ENCODE measurements around the gene GSAP.

Gene GSAP

DNA sequence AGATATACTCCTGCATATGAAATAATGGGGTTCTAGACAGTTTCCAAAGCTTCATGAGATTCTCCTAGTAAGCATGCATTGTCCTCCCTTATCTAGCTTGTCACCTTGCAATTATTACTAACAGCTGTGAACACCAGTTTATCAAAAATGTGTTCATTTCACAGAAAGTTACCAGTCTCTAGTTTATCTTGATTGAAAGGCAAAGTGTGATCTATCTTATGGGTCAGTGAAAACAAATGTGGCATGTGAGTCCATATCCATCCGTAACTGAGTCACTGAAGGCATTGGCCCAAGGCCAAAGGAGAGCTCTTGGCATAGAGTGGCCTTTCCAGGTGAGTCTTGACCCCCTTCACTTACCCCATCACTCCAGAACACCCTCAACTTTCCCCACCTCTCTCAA lies 53.2 kb downstream of the GSAP start:
- no peak overlapping the region for H3K4me3 ChIP-seq (ENCODE audit: low read depth, low read length)
- TF ChIP-seq, protein P1, sequence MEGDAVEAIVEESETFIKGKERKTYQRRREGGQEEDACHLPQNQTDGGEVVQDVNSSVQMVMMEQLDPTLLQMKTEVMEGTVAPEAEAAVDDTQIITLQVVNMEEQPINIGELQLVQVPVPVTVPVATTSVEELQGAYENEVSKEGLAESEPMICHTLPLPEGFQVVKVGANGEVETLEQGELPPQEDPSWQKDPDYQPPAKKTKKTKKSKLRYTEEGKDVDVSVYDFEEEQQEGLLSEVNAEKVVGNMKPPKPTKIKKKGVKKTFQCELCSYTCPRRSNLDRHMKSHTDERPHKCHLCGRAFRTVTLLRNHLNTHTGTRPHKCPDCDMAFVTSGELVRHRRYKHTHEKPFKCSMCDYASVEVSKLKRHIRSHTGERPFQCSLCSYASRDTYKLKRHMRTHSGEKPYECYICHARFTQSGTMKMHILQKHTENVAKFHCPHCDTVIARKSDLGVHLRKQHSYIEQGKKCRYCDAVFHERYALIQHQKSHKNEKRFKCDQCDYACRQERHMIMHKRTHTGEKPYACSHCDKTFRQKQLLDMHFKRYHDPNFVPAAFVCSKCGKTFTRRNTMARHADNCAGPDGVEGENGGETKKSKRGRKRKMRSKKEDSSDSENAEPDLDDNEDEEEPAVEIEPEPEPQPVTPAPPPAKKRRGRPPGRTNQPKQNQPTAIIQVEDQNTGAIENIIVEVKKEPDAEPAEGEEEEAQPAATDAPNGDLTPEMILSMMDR (IDR thresholded peaks at IDR 0.05; ENCODE audit: low read depth, low read length), result no peak

DNA sequence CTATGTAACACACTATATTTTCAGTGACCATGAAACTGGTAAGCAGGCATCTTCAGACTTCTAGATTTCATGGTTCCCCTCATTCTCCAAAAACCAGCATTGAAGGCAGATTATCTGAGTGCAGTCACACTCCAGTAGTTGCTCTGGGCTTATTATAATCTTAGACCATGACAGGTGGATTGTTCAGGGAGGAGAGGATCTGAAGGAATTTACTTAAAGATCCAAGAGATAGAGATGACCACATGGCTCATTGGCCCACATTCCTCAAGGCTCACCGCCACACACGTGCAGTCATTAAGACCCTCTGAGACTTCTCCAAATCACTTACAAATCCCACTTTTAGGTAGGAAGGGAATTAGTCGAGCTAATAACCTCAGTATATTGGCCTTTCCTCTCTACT lies 55.2 kb downstream of the GSAP start:
- H3K4me3 ChIP-seq (ENCODE audit: low read depth, low read length), result no peak overlapping the region
- TF ChIP-seq, protein P1 (IDR thresholded peaks at IDR 0.05; ENCODE audit: low read depth, low read length), result no peak

DNA sequence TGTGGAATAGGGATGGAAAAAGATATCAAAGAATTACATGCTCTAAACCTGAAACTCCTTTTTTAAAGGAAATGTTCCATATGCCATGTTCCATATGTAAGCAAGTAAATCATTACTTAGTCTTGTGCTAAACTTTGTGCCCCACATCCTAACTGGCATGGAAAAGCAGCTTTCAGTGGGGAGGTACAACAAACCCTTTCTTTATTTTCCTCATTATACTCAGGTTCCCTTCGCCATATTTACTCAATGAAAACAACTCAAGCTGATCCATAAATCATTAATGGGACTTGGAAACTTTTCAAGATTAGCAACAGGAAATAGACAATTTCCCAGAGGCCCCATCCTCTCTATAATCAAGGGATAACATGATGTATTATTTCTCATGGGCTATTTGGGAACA lies 56.0 kb downstream of the GSAP start:
- no peak overlapping the region for H3K4me3 ChIP-seq (ENCODE audit: low read depth, low read length)
- TF ChIP-seq, protein P1 (IDR thresholded peaks at IDR 0.05; ENCODE audit: low read depth, low read length), result no peak

DNA sequence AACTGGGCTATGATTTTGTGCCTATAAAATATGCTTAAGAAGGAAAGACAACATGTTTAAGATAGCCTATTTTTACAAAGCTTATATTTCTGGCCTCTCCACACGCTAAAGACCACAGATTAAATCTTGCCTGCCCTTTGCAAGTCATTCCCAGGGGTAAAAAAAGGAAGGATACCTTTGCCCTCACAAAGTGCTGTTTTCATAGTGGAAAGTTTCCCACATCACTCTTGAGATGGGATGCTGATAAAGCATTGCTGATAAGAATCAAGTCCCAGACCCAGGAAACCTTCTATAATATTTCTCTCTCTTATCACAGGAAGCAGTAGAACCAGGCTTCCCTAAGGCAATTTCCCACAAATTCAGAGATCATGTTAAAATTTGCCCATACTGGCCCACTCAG lies 56.5 kb downstream of the GSAP start:
- H3K4me3 ChIP-seq (ENCODE audit: low read depth, low read length), result no peak overlapping the region
- TF ChIP-seq, protein P1 (IDR thresholded peaks at IDR 0.05; ENCODE audit: low read depth, low read length), result no peak

DNA sequence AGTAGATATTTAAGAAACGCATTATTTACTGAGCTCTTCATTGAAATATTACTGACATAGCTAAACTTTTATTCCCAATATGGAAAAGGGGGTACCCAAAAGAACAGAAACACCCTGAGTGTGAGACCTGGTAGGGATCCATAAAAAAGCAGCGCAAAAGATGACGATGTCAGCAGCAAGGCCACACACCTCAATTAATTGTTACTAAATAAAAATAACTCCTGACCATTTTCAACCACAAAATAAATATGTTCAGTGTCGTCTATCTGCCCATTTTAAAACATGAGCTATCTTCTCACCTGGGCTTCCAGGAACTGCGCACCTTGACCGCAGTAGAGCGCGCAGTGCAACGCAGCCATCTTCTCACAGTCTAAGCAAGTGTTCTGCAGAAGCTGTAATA lies 61.2 kb downstream of the GSAP start:
- TF ChIP-seq, protein P1 (IDR thresholded peaks at IDR 0.05; ENCODE audit: low read depth, low read length), result no peak
- no peak overlapping the region for H3K4me3 ChIP-seq (ENCODE audit: low read depth, low read length)

DNA sequence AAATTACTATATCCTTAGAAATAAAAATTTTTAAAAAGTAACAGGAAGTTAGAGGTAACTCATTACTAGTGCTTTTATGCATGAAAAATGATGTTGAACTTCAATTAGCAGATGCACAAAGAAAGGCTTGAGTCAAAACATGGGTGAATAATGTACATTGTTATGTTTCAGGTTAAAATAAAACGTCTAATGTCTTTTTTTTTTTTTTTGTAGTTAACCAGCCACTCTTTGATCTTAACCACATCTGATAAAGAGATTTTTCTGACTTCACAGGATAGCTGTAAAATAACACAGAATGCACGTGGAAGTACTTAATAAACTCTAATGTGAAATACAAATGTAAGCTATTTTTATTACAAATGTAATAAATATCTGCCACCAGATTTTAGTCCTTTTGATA lies 61.7 kb downstream of the GSAP start:
- TF ChIP-seq, protein P1 (IDR thresholded peaks at IDR 0.05; ENCODE audit: low read depth, low read length), result no peak
- H3K4me3 ChIP-seq (ENCODE audit: low read depth, low read length), result no peak overlapping the region

DNA sequence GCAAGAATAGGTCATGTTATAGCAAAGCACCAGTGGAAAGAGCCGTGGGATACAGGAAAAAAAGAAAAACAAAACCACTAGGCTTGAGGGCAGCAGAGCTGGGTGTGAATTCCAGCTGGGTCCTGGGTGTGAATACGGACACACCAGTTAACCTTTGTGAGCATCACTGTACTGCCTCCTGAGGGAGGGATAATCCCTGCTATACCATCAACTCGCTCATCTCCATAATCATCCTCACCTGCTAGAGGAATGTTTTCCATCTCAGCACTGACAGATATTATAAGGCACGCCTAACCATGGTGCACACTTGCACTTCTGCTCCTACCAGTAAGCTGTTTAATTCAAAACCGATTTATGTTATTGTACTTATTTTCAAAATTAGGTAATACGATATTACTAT lies 62.2 kb downstream of the GSAP start:
- TF ChIP-seq, protein P1 (IDR thresholded peaks at IDR 0.05; ENCODE audit: low read depth, low read length), result no peak
- H3K4me3 ChIP-seq (ENCODE audit: low read depth, low read length), result no peak overlapping the region
